IMR-90 (cell line): ENCODE data around the gene SCYL2. TPM values are rescaled to one million over a fixed set of nuclear protein-coding genes. Genes with fewer than 3 reads are reported as not detected.

ENCODE experiments used
- ATAC-seq: fragments of 200-7000 bp; cut with Tn5 transposase; 2 replicates; pipeline ENCODE4 v1.9.1; 2020; ENCODE audit warnings: low read depth, mild to moderate bottlenecking, moderate library complexity
- BruUV-seq: library from RNA; stranded (reverse); fragments of 400-500 nt; replicated peaks from 2 replicates; lab custom pipeline; 2021; lab: Mats Ljungman, UMichigan
- CTCF ChIA-PET: fragments of 300-600 bp; formaldehyde crosslinking; extraction: SDS; loops from one replicate; lab custom pipeline; 2021; ENCODE audit warnings: antibody characterized with exemption; lab: Yijun Ruan, JAX
- POLR2A ChIA-PET: fragments of 300-600 bp; sonication (Branson Sonifier 250); formaldehyde crosslinking; loops from one replicate; lab custom pipeline; 2022; ENCODE audit warnings: antibody characterized with exemption; ENCODE audit not compliant: unreplicated experiment; lab: Charles Lee
- DNase-seq: peaks from one replicate; pipeline ENCODE4 v3.0.0; 2013
- H2AFZ ChIP-seq: replicated peaks from 2 replicates; pipeline ENCODE3; 2013; ENCODE audit warnings: low read length, mild to moderate bottlenecking; ENCODE audit not compliant: poor library complexity
- H2AK5ac ChIP-seq: 2 replicates; pipeline ENCODE4 v1.6.1; 2013; ENCODE audit warnings: low read depth, low read length, inconsistent platforms
- H2AK9ac ChIP-seq: replicated peaks from 2 replicates; pipeline ENCODE3; 2013; ENCODE audit warnings: mild to moderate bottlenecking, low read depth, low read length, moderate library complexity; ENCODE audit not compliant: poor library complexity
- H2BK120ac ChIP-seq: 2 replicates; pipeline ENCODE4 v1.6.1; 2013; ENCODE audit warnings: low read depth, low read length, inconsistent platforms
- H2BK15ac ChIP-seq: 3 replicates; pipeline ENCODE4 v1.6.1; 2013; ENCODE audit warnings: low read depth, low read length, inconsistent platforms
- H2BK20ac ChIP-seq: 2 replicates; pipeline ENCODE4 v1.6.1; 2013; ENCODE audit warnings: low read depth, mild to moderate bottlenecking, inconsistent platforms, low read length, moderate library complexity
- H2BK5ac ChIP-seq: 2 replicates; pipeline ENCODE4 v1.6.1; 2013; ENCODE audit warnings: mild to moderate bottlenecking, low read depth, low read length, inconsistent platforms; ENCODE audit not compliant: poor library complexity, severe bottlenecking
- H3K14ac ChIP-seq: replicated peaks from 2 replicates; pipeline ENCODE4 v1.6.1; 2013; ENCODE audit warnings: low read depth, low read length, inconsistent platforms
- H3K18ac ChIP-seq: 2 replicates; pipeline ENCODE4 v1.6.1; 2013; ENCODE audit warnings: low read depth, low read length, control low read depth
- H3K23ac ChIP-seq: 2 replicates; pipeline ENCODE4 v1.6.1; 2013; ENCODE audit warnings: low read depth, low read length, inconsistent platforms
- H3K27ac ChIP-seq: 2 replicates; pipeline ENCODE4 v1.5.1; 2013; ENCODE audit warnings: mild to moderate bottlenecking, control low read depth, low read length; ENCODE audit not compliant: insufficient read depth
- H3K27me3 ChIP-seq: 2 replicates; pipeline ENCODE4 v1.6.1; 2013; ENCODE audit warnings: low read length; ENCODE audit not compliant: control insufficient read depth, insufficient read depth
- H3K36me3 ChIP-seq: 2 replicates; pipeline ENCODE4 v1.6.1; 2013; ENCODE audit warnings: low read length, mixed read lengths; ENCODE audit not compliant: control insufficient read depth, insufficient read depth
- H3K4ac ChIP-seq: 2 replicates; pipeline ENCODE4 v1.6.1; 2013; ENCODE audit warnings: low read depth, low read length, inconsistent platforms
- H3K4me1 ChIP-seq: 2 replicates; pipeline ENCODE4 v1.6.1; 2013; ENCODE audit warnings: low read length, mixed read lengths; ENCODE audit not compliant: control insufficient read depth, insufficient read depth
- H3K4me2 ChIP-seq: 2 replicates; pipeline ENCODE4 v1.6.1; 2013; ENCODE audit warnings: low read depth, mild to moderate bottlenecking, control low read depth, low read length, moderate library complexity
- H3K4me3 ChIP-seq: 2 replicates; pipeline ENCODE4 v1.5.1; 2013; ENCODE audit warnings: low read depth, mild to moderate bottlenecking, control low read depth, low read length, moderate library complexity; ENCODE audit not compliant: insufficient read depth
- H3K56ac ChIP-seq: 2 replicates; pipeline ENCODE4 v1.6.1; 2013; ENCODE audit warnings: low read length, inconsistent platforms; ENCODE audit not compliant: insufficient read depth; ENCODE audit errors: extremely low read depth
- H3K79me1 ChIP-seq, 2 experiments: 2 replicates each; pipeline ENCODE4 v1.6.1; 2013; ENCODE audit warnings: low read length in 2 of 2, inconsistent platforms in 1 of 2, low read depth in 1 of 2
- H3K9ac ChIP-seq: 2 replicates; pipeline ENCODE4 v1.6.1; 2013; ENCODE audit warnings: low read depth, low read length, control low read depth
- H3K9me1 ChIP-seq: 2 replicates; pipeline ENCODE4 v1.6.1; 2013; ENCODE audit warnings: low read length, inconsistent platforms; ENCODE audit not compliant: insufficient read depth
- H3K9me3 ChIP-seq: 2 replicates; pipeline ENCODE4 v1.6.1; 2013; ENCODE audit warnings: low read length; ENCODE audit not compliant: control insufficient read depth, insufficient read depth
- H4K20me1 ChIP-seq: 2 replicates; pipeline ENCODE4 v1.6.1; 2013; ENCODE audit warnings: low read length, inconsistent platforms; ENCODE audit not compliant: insufficient read depth
- H4K5ac ChIP-seq: 2 replicates; pipeline ENCODE4 v1.6.1; 2013; ENCODE audit warnings: mild to moderate bottlenecking, low read depth, low read length, control low read depth
- H4K8ac ChIP-seq, 2 experiments: 2 replicates each; pipeline ENCODE4 v1.6.1; 2013; ENCODE audit warnings: low read depth in 2 of 2, low read length in 2 of 2, control low read depth in 1 of 2, inconsistent platforms in 1 of 2
- H4K91ac ChIP-seq: 2 replicates; pipeline ENCODE4 v1.6.1; 2013; ENCODE audit warnings: low read depth, low read length, inconsistent platforms; ENCODE audit not compliant: insufficient read depth
- BHLHE40 ChIP-seq: fragments of 150-350 bp; IDR thresholded peaks from 2 replicates; pipeline ENCODE4 v1.6.1; 2016; ENCODE audit warnings: mild to moderate bottlenecking, low read depth, low read length
- CEBPB ChIP-seq: IDR thresholded peaks from 2 replicates; pipeline ENCODE4 v1.6.1; 2012; ENCODE audit warnings: low read depth, low read length, improper control_type of control experiment
- FOS ChIP-seq: fragments of 150-350 bp; IDR thresholded peaks from 2 replicates; pipeline ENCODE4 v1.6.1; 2016; ENCODE audit warnings: low read depth, low read length
- MAFK ChIP-seq: IDR thresholded peaks from 2 replicates; pipeline ENCODE4 v1.6.1; 2012; ENCODE audit warnings: low read depth, low read length, improper control_type of control experiment
- MAZ ChIP-seq: IDR thresholded peaks from 2 replicates; pipeline ENCODE4 v1.6.1; 2012; ENCODE audit warnings: low read depth, mild to moderate bottlenecking, low read length, improper control_type of control experiment, moderate library complexity, borderline replicate concordance
- NFE2L2 ChIP-seq: fragments of 150-350 bp; IDR thresholded peaks from 2 replicates; pipeline ENCODE4 v1.6.1; 2016; ENCODE audit warnings: low read depth, mild to moderate bottlenecking, low read length
- POLR2A ChIP-seq: IDR thresholded peaks from 2 replicates; pipeline ENCODE4 v1.6.1; 2012; ENCODE audit warnings: mild to moderate bottlenecking, low read depth, low read length
- RCOR1 ChIP-seq: IDR thresholded peaks from 2 replicates; pipeline ENCODE4 v1.6.1; 2012; ENCODE audit warnings: mild to moderate bottlenecking, low read length, improper control_type of control experiment; ENCODE audit not compliant: insufficient replicate concordance
- WGBS, 2 experiments: methylation state at CpG; one replicate each; pipeline versions ENCODE4 v1.1.5 to v1.1.7; 2013; ENCODE audit warnings: missing lambda C conversion rate in 2 of 2; ENCODE audit not compliant: insufficient read length in 1 of 2; ENCODE audit errors: extremely low coverage in 2 of 2; 5-methylcytosine and 5-hydroxymethylcytosine counted together
- dilution Hi-C: fragments of 300-500 bp; cut with HindIII; formaldehyde crosslinking; loops from one replicate; pipeline ENCODE4 v1.14.3; 2018; ENCODE audit warnings: low sequenced_read_pairs; ENCODE audit not compliant: unreplicated experiment
- in situ Hi-C: fragments of 300-500 bp; cut with MboI; formaldehyde crosslinking; loops from 3 replicates; pipeline ENCODE4 v1.14.3; 2019; ENCODE audit warnings: low sequenced_read_pairs, inconsistent platforms, mixed read lengths
- intact Hi-C: fragments of 100-400 bp; cut with micrococcal nuclease; formaldehyde crosslinking; loops from 2 replicates; pipeline ENCODE4 v1.10.0; 2022
- polyA plus RNA-seq, 3 experiments: library from polyadenylated mRNA; depleted of rRNA; stranded (reverse); fragments of >200 nt; gene quantifications; 2 replicates each; pipeline ENCODE4 v1.2.3, GENCODE V29; 2012; ENCODE audit warnings: low replicate concordance in 1 of 3
- total RNA-seq: library from RNA; depleted of rRNA; stranded (reverse); fragments of >200 nt; gene quantifications from 2 replicates; pipeline ENCODE4 v1.2.3, GENCODE V29; 2012

SCYL2 gene
- total and polyA plus RNA-seq, 2 of the 4 experiments (the other 2 are of a cell fraction): 15.3 to 52.0 TPM

DNA sequence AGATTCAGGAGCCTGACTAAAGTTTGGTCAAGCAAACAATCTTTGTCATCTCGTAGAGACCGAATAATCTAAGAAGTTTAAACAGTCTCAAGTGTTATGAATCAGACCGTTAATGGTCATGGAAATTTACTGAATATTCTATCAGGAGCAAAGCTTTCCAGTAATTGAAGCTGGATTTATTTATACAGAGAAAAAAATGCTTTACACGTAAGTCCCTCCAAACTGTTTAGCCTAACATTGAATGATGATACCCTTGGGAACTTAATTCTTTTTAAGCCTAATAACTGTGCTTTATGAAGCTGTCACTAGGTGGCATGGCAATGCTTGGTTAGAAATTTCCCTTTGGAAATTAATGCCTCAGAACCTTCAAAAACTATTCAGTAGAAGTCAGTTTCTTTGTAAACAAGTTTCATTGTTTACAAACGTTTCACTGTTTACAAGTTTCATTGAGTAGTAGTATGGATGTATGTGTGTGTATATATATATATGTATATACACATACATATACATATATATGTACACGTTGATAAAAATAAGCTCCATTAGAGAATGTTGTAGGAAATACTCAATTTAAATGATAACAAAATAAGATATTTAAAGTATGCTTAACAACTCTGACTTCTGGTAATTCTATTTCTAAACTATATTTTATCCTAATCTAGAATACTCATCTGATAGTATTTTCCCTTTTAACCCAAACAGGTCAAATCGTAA is 32.2 kb upstream of the SCYL2 start (continued):
- TF ChIP-seq CEBPB (no peak), FOS (no peak)

DNA sequence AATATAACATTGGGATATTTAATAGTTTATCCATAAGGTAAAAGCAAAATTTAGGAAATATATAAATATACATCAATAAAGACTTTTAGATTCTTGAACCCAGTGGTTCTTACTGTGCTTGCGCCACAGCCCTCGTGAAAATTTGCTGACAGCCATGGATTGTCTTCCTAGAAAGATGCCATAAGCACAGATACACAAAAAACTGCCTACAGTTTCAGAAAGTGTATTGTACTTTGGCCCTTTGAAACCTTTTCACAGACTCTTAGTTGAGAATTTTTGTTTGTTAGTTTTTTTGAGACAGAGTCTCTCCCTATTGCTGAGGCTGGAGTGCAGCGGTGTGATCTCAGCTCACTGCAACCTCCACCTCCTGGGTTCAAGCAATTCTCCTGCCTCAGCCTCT is 28.2 kb upstream of the SCYL2 start:
- Histone ChIP-seq H3K4me1 (peaks cover 3% of the 10 kb centered on the region), H3K23ac (no peak overlapping the region), H3K9me1 (no peaks in the 10 kb centered on the region), H3K27me3 (no peaks in the 10 kb centered on the region), H3K14ac (no peak overlapping the region), H4K91ac (no peak overlapping the region), H3K4me2 (no peak overlapping the region), H3K27ac (no peak overlapping the region), H4K8ac (no peak overlapping the region), H3K4ac (no peak overlapping the region), H4K5ac (no peak overlapping the region), H3K9me3 (no peaks in the 10 kb centered on the region), H2BK15ac (no peak overlapping the region), H2AFZ (no peak overlapping the region), H3K36me3 (no peaks in the 10 kb centered on the region), H3K4me3 (no peak overlapping the region), H4K20me1 (no peaks in the 10 kb centered on the region), H2AK9ac (no peak overlapping the region), H3K18ac (no peak overlapping the region), H3K79me1 (no peaks in the 10 kb centered on the region), H3K9ac (no peak overlapping the region), H2BK20ac (no peak overlapping the region), H2BK5ac (no peak overlapping the region), H2AK5ac (no peak overlapping the region), H2BK120ac (no peak overlapping the region), H3K56ac (no peak overlapping the region)
- intact Hi-C loops: no loop called here
- ChIA-PET POLR2A (no interaction called here), CTCF (no interaction called here)
- no CpG with 5 or more reads among the region's 3 CpGs for WGBS, 2 experiments
- ATAC-seq (no peak), DNase-seq (no peak)
- BruUV-seq: no TSS peak
- dilution Hi-C loops: no loop called here
- no peak for TF ChIP-seq NFE2L2
- TF ChIP-seq RCOR1: no peak
- TF ChIP-seq POLR2A: no peak
- TF ChIP-seq BHLHE40: no peak
- no peak for TF ChIP-seq MAZ
- TF ChIP-seq MAFK: no peak
- no peak for TF ChIP-seq FOS
- in situ Hi-C loops: no loop called here
